A673 (cell line): Measurements from ENCODE around the gene CDH4.

Experiments used
- CTCF ChIP-seq: fragments of 300-800, 200-600 bp; sonication (generic); conservative IDR thresholded peaks from 2 replicates; pipeline ENCODE4 v1.5.1; 2017; ENCODE audit warnings: low read depth, mild to moderate bottlenecking, antibody characterized with exemption, low read length, moderate library complexity, mixed read lengths
- EZH2 ChIP-seq: fragments of 200-600 bp; sonication (generic); IDR thresholded peaks from 2 replicates; pipeline ENCODE4 v1.6.1; 2017; ENCODE audit warnings: borderline replicate concordance, low read depth, mild to moderate bottlenecking, mixed read lengths, antibody characterized with exemption, low read length; ENCODE audit not compliant: poor library complexity, severe bottlenecking

GRCh38 chr20:61880706-61881105, 628.6 kb downstream of the CDH4 start:
- TF ChIP-seq CTCF (no peak), EZH2 (no peak)
